SH-SY5Y (cell line): ENCODE results near the gene CTTNBP2NL.

ENCODE experiments used
- GATA2 ChIP-seq: IDR thresholded peaks from 2 replicates; pipeline ENCODE4 v1.6.1; 2011; ENCODE audit warnings: mild to moderate bottlenecking, low read depth, low read length
- GATA3 ChIP-seq: IDR thresholded peaks from 2 replicates; pipeline ENCODE4 v1.6.1; 2011; ENCODE audit warnings: low read depth, mild to moderate bottlenecking, low read length, moderate library complexity

DNA sequence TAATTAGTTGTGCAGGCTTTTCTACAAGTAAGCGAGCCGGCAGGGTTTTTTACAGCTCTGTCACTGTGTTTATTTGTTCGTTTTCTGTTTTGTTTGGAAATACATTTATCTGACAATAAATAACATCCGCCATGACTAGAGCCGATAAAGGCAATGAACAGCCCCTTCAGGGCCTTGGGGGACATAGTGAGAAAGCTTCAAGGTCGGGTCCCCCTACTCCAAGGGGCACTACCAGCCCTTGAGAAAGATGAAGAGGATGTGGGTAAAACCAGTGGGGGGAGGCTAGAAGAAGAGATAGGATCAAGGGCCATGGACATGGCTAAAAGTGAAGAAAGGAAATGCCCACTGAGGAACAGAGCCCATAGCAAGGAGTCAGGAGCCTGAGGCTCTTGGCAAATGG lies 38.5 kb upstream of the CTTNBP2NL start:
- no peak for TF ChIP-seq GATA3
- TF ChIP-seq GATA2 = no peak
